ENCODE measurements around the gene CDKN2AIP.

The CDKN2AIP gene

GRCh38 chr4:183403961-183404360 lies 40.5 kb upstream of the CDKN2AIP start:
- CTCF ChIA-PET: interaction anchor here (0.9 to 1.5 kb wide), 5 partner anchors 11 to 465 kb away, joined by 3 to 6 read pairs (median 4); no protein-coding TSS in a partner anchor
- no peak for TF ChIP-seq CTCF (IDR thresholded peaks at IDR 0.05; ENCODE audit: insufficient read depth, low read length, missing control alignments)
- no peak overlapping the region for H3K4me3 ChIP-seq (ENCODE audit: low read depth, low read length)
- POLR2A ChIA-PET: no interaction called here
- no peak for DNase-seq (ENCODE audit: low read depth, low spot score)

- no peak for TF ChIP-seq CTCF (IDR thresholded peaks at IDR 0.05; ENCODE audit: insufficient read depth, low read length, missing control alignments)
- ChIA-PET POLR2A (no interaction called here), CTCF (interaction anchor here (1.0 to 3.3 kb wide), 3 partner anchors 9 to 142 kb away, joined by 3 to 30 read pairs (median 24); no protein-coding TSS in a partner anchor)
- DNase-seq (ENCODE audit: low read depth, low spot score): no peak
- no peak overlapping the region for H3K4me3 ChIP-seq (ENCODE audit: low read depth, low read length)
Measured at GRCh38 chr4:183405303-183405702, 39.1 kb upstream of the CDKN2AIP start.

- DNase-seq (ENCODE audit: low read depth, low spot score): no peak
- POLR2A ChIA-PET: interaction anchor here (1.3 kb wide), 1 partner anchor 37 kb away, joined by 3 read pairs; the partner anchor contains the start of gene CDKN2AIP
- CTCF ChIA-PET: interaction anchor here (0.6 to 3.3 kb wide), 36 partner anchors 8 to 491 kb away, joined by 3 to 30 read pairs (median 4); partner anchors contain the start of gene CLDN24
- H3K4me3 ChIP-seq (ENCODE audit: low read depth, low read length): peak overlapping the region; percentile 63
- peak; percentile 95 for TF ChIP-seq CTCF (IDR thresholded peaks at IDR 0.05; ENCODE audit: insufficient read depth, low read length, missing control alignments)
Measured at GRCh38 chr4:183407128-183407585, 37.3 kb upstream of the CDKN2AIP start.

- CTCF ChIA-PET: interaction anchor here (0.7 to 3.3 kb wide), 36 partner anchors 8 to 1588 kb away, joined by 3 to 30 read pairs (median 4); partner anchors contain the start of gene CLDN24
- POLR2A ChIA-PET: interaction anchor here (1.3 kb wide), 1 partner anchor 36 kb away, joined by 3 read pairs; the partner anchor contains the start of gene CDKN2AIP
- TF ChIP-seq CTCF (IDR thresholded peaks at IDR 0.05; ENCODE audit: insufficient read depth, low read length, missing control alignments): no peak
- no peak for DNase-seq (ENCODE audit: low read depth, low spot score)
- H3K4me3 ChIP-seq (ENCODE audit: low read depth, low read length): peak overlapping the region; percentile 63
Measured at GRCh38 chr4:183407635-183408464, 36.6 kb upstream of the CDKN2AIP start.

- no peak overlapping the region for H3K4me3 ChIP-seq (ENCODE audit: low read depth, low read length)
- TF ChIP-seq CTCF (IDR thresholded peaks at IDR 0.05; ENCODE audit: insufficient read depth, low read length, missing control alignments): no peak
- POLR2A ChIA-PET: no interaction called here
- CTCF ChIA-PET: interaction anchor here (2.0 to 3.1 kb wide), 3 partner anchors 10 to 470 kb away, joined by 5 to 25 read pairs (median 11); no protein-coding TSS in a partner anchor
- DNase-seq (ENCODE audit: low read depth, low spot score): no peak
Measured at GRCh38 chr4:183408796-183409195, 35.6 kb upstream of the CDKN2AIP start.

GRCh38 chr4:183409483-183409882 lies 35.0 kb upstream of the CDKN2AIP start:
- ChIA-PET POLR2A (no interaction called here), CTCF (interaction anchor here (2.0 to 2.7 kb wide), 2 partner anchors 10 to 147 kb away, joined by 5 to 11 read pairs; no protein-coding TSS in a partner anchor)
- DNase-seq (ENCODE audit: low read depth, low spot score): no peak
- no peak overlapping the region for H3K4me3 ChIP-seq (ENCODE audit: low read depth, low read length)
- TF ChIP-seq CTCF (IDR thresholded peaks at IDR 0.05; ENCODE audit: insufficient read depth, low read length, missing control alignments): no peak

Measured in AG04449 (cell line).